Measurements from ENCODE around the gene PSEN1.

Gene PSEN1

DNA sequence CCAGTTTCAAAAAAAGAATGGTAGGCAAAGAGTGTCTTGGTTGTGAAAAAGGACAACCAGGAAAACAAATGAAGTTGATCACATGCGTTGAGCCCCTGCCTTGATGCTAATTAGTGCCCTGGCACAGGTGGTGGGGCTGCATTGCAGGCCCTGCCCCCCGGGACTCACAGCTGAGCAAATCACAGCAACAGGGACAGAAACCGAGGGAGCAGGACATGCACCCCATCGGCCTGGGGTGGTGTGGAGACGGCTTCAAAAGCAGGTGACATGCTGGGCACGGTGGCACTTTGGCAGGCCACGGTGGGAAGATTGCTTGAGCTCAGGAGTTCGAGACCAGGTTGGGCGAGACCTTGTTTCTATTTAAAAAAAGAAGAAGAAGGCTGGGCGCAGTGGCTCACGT is 99.8 kb downstream of the PSEN1 start:
- DNase-seq (ENCODE audit: low read depth) = no peak
- no peak overlapping the region for H3K4me3 ChIP-seq (ENCODE audit: control insufficient read depth, low read depth, low read length)

DNA sequence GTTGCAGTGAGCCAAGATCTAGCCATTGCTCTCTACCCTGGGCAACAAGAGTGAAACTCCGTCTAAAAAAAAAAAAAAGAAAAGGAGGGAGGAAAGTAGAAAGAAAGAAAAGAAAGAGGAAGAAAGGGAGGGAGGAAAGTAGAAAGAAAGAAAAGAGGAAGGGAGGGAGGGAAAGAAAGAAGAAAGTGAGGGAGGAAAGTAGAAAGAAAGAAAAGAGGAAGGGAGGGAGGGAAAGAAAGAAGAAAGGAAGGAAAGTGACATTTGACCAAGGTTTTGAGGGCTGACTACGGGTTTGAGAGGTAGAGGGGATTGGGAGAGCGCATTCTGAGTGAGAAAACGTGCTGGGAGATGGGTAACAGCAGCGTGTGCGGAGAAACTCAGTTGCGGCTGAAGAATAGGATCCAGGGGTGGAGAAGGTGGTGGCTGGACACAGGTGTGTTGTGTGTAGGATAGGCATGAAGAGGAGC is 100.5 kb downstream of the PSEN1 start:
- no peak overlapping the region for H3K4me3 ChIP-seq (ENCODE audit: control insufficient read depth, low read depth, low read length)
- DNase-seq (ENCODE audit: low read depth) = no peak
- TF ChIP-seq CTCF (IDR thresholded peaks at IDR 0.05; ENCODE audit: control insufficient read depth, insufficient read depth, low read depth, low read length, missing control alignments) = no peak

More for the DNA sequence above, 99.8 kb downstream of the PSEN1 start:
- no peak for TF ChIP-seq CTCF (IDR thresholded peaks at IDR 0.05; ENCODE audit: control insufficient read depth, insufficient read depth, low read depth, low read length, missing control alignments)

DNA sequence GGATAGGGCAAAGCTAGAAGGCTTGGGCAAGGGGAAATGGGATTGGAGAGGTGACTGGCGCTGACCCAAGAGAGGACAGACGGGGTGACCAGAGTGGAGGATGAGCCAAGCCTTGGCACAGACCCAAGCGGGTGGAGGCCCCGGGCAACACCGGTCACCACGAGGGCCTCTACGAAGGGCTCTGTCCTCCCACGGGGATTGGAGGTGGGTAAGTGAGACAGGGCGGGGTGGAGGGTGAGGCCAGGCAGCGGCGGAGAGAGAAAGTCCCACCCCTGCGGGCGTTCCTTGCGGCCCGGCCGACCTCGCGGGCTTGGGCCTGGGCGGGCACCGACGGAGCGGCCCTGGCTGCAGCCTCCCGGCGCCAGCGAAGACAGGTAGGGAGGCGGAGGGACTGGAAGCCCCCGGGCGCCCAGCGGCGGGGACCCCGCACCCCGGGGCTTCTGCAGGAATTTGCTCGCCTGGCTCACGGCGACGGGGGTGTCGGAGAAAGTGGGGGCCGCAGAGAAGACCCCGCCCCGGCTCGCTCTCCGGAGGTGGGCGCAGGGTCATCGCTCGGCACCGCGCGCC is 101.0 kb downstream of the PSEN1 start, which contains the start of gene PAPLN:
TSS of gene PAPLN (plus strand) at position 288 of the 567 bp plus-strand sequence. CDS start 2,273 bp downstream, outside the sequence.
- no peak for TF ChIP-seq CTCF (IDR thresholded peaks at IDR 0.05; ENCODE audit: control insufficient read depth, insufficient read depth, low read depth, low read length, missing control alignments)
- H3K4me3 ChIP-seq (ENCODE audit: control insufficient read depth, low read depth, low read length) = peak within 1 kb of the TSS; percentile 38
- DNase-seq (ENCODE audit: low read depth) = no peak

GRCh38 chr14:73237786-73238423 is 101.6 kb downstream of the PSEN1 start:
- no peak for TF ChIP-seq CTCF (IDR thresholded peaks at IDR 0.05; ENCODE audit: control insufficient read depth, insufficient read depth, low read depth, low read length, missing control alignments)
- DNase-seq (ENCODE audit: low read depth) = no peak
- H3K4me3 ChIP-seq (ENCODE audit: control insufficient read depth, low read depth, low read length) = peak overlapping the region; percentile 38

GRCh38 chr14:73238424-73238852 is 102.1 kb downstream of the PSEN1 start:
- DNase-seq (ENCODE audit: low read depth) = no peak
- TF ChIP-seq CTCF (IDR thresholded peaks at IDR 0.05; ENCODE audit: control insufficient read depth, insufficient read depth, low read depth, low read length, missing control alignments) = no peak
- H3K4me3 ChIP-seq (ENCODE audit: control insufficient read depth, low read depth, low read length) = peak overlapping the region; percentile 38

- DNase-seq (ENCODE audit: low read depth) = no peak
- TF ChIP-seq CTCF (IDR thresholded peaks at IDR 0.05; ENCODE audit: control insufficient read depth, insufficient read depth, low read depth, low read length, missing control alignments) = no peak
- no peak overlapping the region for H3K4me3 ChIP-seq (ENCODE audit: control insufficient read depth, low read depth, low read length)
Observed at GRCh38 chr14:73238941-73239340, 102.6 kb downstream of the PSEN1 start.
